GM12878 (cell line): ENCODE measurements around the gene LRRC7. TPM values are rescaled to one million over a fixed set of nuclear protein-coding genes. Genes with fewer than 3 reads are reported as not detected.
"Not testable (repeated sequence)": the region's sequence is repeated elsewhere in the genome, so short reads cannot be mapped to it uniquely, and the experiment has no call there.

Experiments
- ATAC-seq: fragments of 200-7000 bp; cut with Tn5 transposase; 3 replicates; pipeline ENCODE4 v1.9.1; 2020; ENCODE audit warnings: mild to moderate bottlenecking, moderate library complexity
- BruUV-seq: library from RNA; stranded (reverse); fragments of 400-500 nt; replicated peaks from 2 replicates; lab custom pipeline; 2021; lab: Mats Ljungman, UMichigan
- CTCF ChIA-PET: fragments of 300-600 bp; sonication (Branson Sonifier 250); formaldehyde crosslinking; extraction: SDS; loops from one replicate; lab custom pipeline; 2021; ENCODE audit warnings: inconsistent platforms; lab: Yijun Ruan, JAX
- POLR2A ChIA-PET: fragments of 350-600 bp; formaldehyde crosslinking; extraction: SDS; loops from one replicate; lab custom pipeline; 2021; ENCODE audit warnings: inconsistent platforms; lab: Charles Lee
- RAD21 ChIA-PET: fragments of 300-600 bp; sonication (Branson Sonifier 250); formaldehyde crosslinking; loops from one replicate; lab custom pipeline; 2023; ENCODE audit warnings: antibody characterized with exemption; ENCODE audit not compliant: unreplicated experiment; lab: Charles Lee
- SMC1A ChIA-PET: fragments of 300-600 bp; sonication (Branson Sonifier 250); formaldehyde crosslinking; loops from one replicate; lab custom pipeline; 2023; ENCODE audit not compliant: unreplicated experiment, uncharacterized antibody; lab: Charles Lee
- DNase-seq: peaks from one replicate; pipeline ENCODE4 v3.0.0-alpha.2; 2011; ENCODE audit warnings: low read depth, low spot score
- FAIRE-seq: peaks from 3 replicates; lab custom pipeline; 2011; peaks lifted over from hg19 to GRCh38; lab: Jason Lieb, UNC
- H2AFZ ChIP-seq: 2 replicates; pipeline ENCODE4 v1.6.0; 2011; ENCODE audit warnings: low read depth, low read length, control low read depth; ENCODE audit not compliant: control insufficient read depth
- H3K27ac ChIP-seq: 2 replicates; pipeline ENCODE4 v1.5.1; 2011; ENCODE audit warnings: control low read depth; ENCODE audit not compliant: control insufficient read depth, insufficient read depth
- H3K27me3 ChIP-seq, 2 experiments: replicated peaks in 1 of 2; 2 replicates each; pipeline versions ENCODE4 v1.6.0 to v1.6.1; 2011; ENCODE audit warnings: low read length in 1 of 2; ENCODE audit not compliant: control insufficient read depth in 2 of 2, insufficient read depth in 2 of 2
- H3K36me3 ChIP-seq, 2 experiments: 2 replicates each; pipeline ENCODE4 v1.5.1; 2011; ENCODE audit warnings: low read length in 1 of 2; ENCODE audit not compliant: control insufficient read depth in 2 of 2, insufficient read depth in 2 of 2
- H3K4me1 ChIP-seq: 2 replicates; pipeline ENCODE4 v1.6.1; 2011; ENCODE audit warnings: mild to moderate bottlenecking, low read length, moderate library complexity, mixed read lengths; ENCODE audit not compliant: control insufficient read depth, insufficient read depth
- H3K4me2 ChIP-seq: 2 replicates; pipeline ENCODE4 v1.6.0; 2011; ENCODE audit warnings: control low read depth; ENCODE audit not compliant: control insufficient read depth, insufficient read depth
- H3K4me3 ChIP-seq: fragments of 200-600 bp; sonication (generic); 2 replicates; pipeline ENCODE4 v1.5.1; 2016
- H3K79me2 ChIP-seq: 2 replicates; pipeline ENCODE4 v1.6.0; 2011; ENCODE audit warnings: low read length; ENCODE audit not compliant: control insufficient read depth, insufficient read depth
- H3K9ac ChIP-seq: 2 replicates; pipeline ENCODE4 v1.8.0; 2011; ENCODE audit warnings: low read length, control low read depth, mixed read lengths; ENCODE audit not compliant: control insufficient read depth, insufficient read depth
- H3K9me3 ChIP-seq: replicated peaks from 3 replicates; pipeline ENCODE4 v1.5.1; 2011; ENCODE audit warnings: mild to moderate bottlenecking, low read length; ENCODE audit not compliant: control insufficient read depth, insufficient read depth
- H4K20me1 ChIP-seq: 2 replicates; pipeline ENCODE4 v1.6.0; 2011; ENCODE audit not compliant: control insufficient read depth, insufficient read depth
- BHLHE40 ChIP-seq, 2 experiments: fragments of 450-650 bp in 1 of 2; IDR thresholded peaks; 2 replicates each; pipeline ENCODE4 v1.6.1; 2011 to 2017; ENCODE audit warnings: low read depth in 2 of 2, borderline replicate concordance in 1 of 2, improper control_type of control experiment in 1 of 2, low read length in 1 of 2, mild to moderate bottlenecking in 1 of 2
- FOXK2 ChIP-seq: fragments of 450-650 bp; IDR thresholded peaks from 2 replicates; pipeline ENCODE4 v1.6.1; 2017; ENCODE audit warnings: mild to moderate bottlenecking, moderate library complexity
- IKZF1 ChIP-seq: fragments of 450-650 bp; conservative IDR thresholded peaks from 2 replicates; pipeline ENCODE4 v1.6.1; 2017; ENCODE audit warnings: antibody characterized with exemption, mild to moderate bottlenecking
- IKZF2 ChIP-seq, 2 experiments: fragments of 450-650 bp; IDR thresholded peaks; 2 replicates each; pipeline ENCODE4 v1.6.1; 2017; ENCODE audit warnings: mild to moderate bottlenecking in 2 of 2, moderate library complexity in 2 of 2
- NBN ChIP-seq: fragments of 450-650 bp; IDR thresholded peaks from 2 replicates; pipeline ENCODE4 v1.6.1; 2016
- POLR2AphosphoS2 ChIP-seq: IDR thresholded peaks from 2 replicates; pipeline ENCODE4 v1.6.1; 2011; ENCODE audit warnings: low read depth, mild to moderate bottlenecking, low read length, improper control_type of control experiment, moderate library complexity
- RBBP5 ChIP-seq: fragments of 200-600 bp; sonication (generic); conservative IDR thresholded peaks from 2 replicates; pipeline ENCODE4 v1.6.1; 2016
- RCOR1 ChIP-seq: conservative IDR thresholded peaks from 2 replicates; pipeline ENCODE4 v1.6.1; 2012; ENCODE audit warnings: low read depth, low read length, improper control_type of control experiment
- SMAD5 ChIP-seq: IDR thresholded peaks from 2 replicates; pipeline ENCODE4 v1.6.1; 2016; ENCODE audit warnings: antibody characterized with exemption, low read depth
- SMC3 ChIP-seq: IDR thresholded peaks from 2 replicates; pipeline ENCODE4 v1.6.1; 2011; ENCODE audit warnings: low read length, improper control_type of control experiment, borderline replicate concordance
- SREBF1 ChIP-seq: IDR thresholded peaks from 2 replicates; pipeline ENCODE4 v1.6.1; 2012; ENCODE audit warnings: mild to moderate bottlenecking, low read length
- STAT1 ChIP-seq: fragments of 450-650 bp; conservative IDR thresholded peaks from 2 replicates; pipeline ENCODE4 v1.6.1; 2014; ENCODE audit warnings: antibody characterized with exemption, mild to moderate bottlenecking
- SUPT20H ChIP-seq: IDR thresholded peaks from 2 replicates; pipeline ENCODE4 v1.6.1; 2011; ENCODE audit warnings: low read depth, mild to moderate bottlenecking, low read length, moderate library complexity, borderline replicate concordance; ENCODE audit not compliant: control insufficient read depth
- TARDBP ChIP-seq: IDR thresholded peaks from 2 replicates; pipeline ENCODE4 v1.6.1; 2016; ENCODE audit warnings: borderline replicate concordance
- ZSCAN29 ChIP-seq: fragments of 450-650 bp; IDR thresholded peaks from 2 replicates; pipeline ENCODE4 v1.6.1; 2017; ENCODE audit warnings: mild to moderate bottlenecking, moderate library complexity
- WGBS: methylation state at CpG from one replicate; pipeline ENCODE4 v1.1.6; 2016; ENCODE audit warnings: low lambda C conversion rate; ENCODE audit not compliant: insufficient replicate concordance, insufficient coverage; ENCODE audit errors: missing lambda C conversion rate; 5-methylcytosine and 5-hydroxymethylcytosine counted together
- in situ Hi-C: fragments of 300-500 bp; cut with MboI; formaldehyde crosslinking; loops from 9 replicates; pipeline ENCODE4 v1.14.3; 2018; ENCODE audit warnings: mixed read lengths
- intact Hi-C: fragments of 100-400 bp; cut with micrococcal nuclease; formaldehyde crosslinking; loops from one replicate; pipeline ENCODE4 v1.14.2; 2022; ENCODE audit not compliant: unreplicated experiment
- polyA plus RNA-seq, 11 experiments: library from polyadenylated mRNA; depleted of rRNA in 4 of 11; unstranded in 6 of 11; stranded (reverse) in 5 of 11; fragments of >200 nt; fragmentation: Nextera tagmentation in 4 of 11; fragmentation: Illumina TruSeq in 1 of 11; extraction: Ambion mirVana in 4 of 11; extraction: Trizol in 1 of 11; gene quantifications; 1 replicate in 1 of 11; 2 replicates in 10 of 11; pipeline versions ENCODE4 v1.2.1 to v1.2.3, GENCODE V29; 2011 to 2016; ENCODE audit warnings: inconsistent platforms in 2 of 11, missing spikeins in 2 of 11, low read depth in 1 of 11
- total RNA-seq, 4 experiments: library from RNA; depleted of rRNA in 3 of 4; stranded (reverse); fragments of >200 nt in 3 of 4; fragmentation: Illumina TruSeq in 1 of 4; extraction: Trizol in 1 of 4; gene quantifications; 2 replicates each; pipeline versions ENCODE4 v1.2.1 to v1.2.3, GENCODE V29; 2013 to 2021
- TF ChIP-seq, protein P1 (sequence below): IDR thresholded peaks from 2 replicates; pipeline ENCODE4 v1.6.1; 2012; ENCODE audit warnings: low read depth, low read length, improper control_type of control experiment
- TF ChIP-seq, protein P2 (sequence below): IDR thresholded peaks from 2 replicates; pipeline ENCODE4 v1.6.1; 2011; ENCODE audit warnings: low read depth, mild to moderate bottlenecking, low read length, moderate library complexity, borderline replicate concordance; ENCODE audit errors: extremely low read depth
- TF ChIP-seq, protein P3 (sequence below): IDR thresholded peaks from 2 replicates; pipeline ENCODE4 v1.6.1; 2012; ENCODE audit warnings: low read depth, low read length, improper control_type of control experiment

Gene LRRC7
- total and polyA plus RNA-seq, 10 of the 15 experiments (the other 5 are each of a cell fraction or from before 2014, with no cell fraction given) = 0.05 to 1.4 (median 0.24) TPM; not detected in 5

DNA sequence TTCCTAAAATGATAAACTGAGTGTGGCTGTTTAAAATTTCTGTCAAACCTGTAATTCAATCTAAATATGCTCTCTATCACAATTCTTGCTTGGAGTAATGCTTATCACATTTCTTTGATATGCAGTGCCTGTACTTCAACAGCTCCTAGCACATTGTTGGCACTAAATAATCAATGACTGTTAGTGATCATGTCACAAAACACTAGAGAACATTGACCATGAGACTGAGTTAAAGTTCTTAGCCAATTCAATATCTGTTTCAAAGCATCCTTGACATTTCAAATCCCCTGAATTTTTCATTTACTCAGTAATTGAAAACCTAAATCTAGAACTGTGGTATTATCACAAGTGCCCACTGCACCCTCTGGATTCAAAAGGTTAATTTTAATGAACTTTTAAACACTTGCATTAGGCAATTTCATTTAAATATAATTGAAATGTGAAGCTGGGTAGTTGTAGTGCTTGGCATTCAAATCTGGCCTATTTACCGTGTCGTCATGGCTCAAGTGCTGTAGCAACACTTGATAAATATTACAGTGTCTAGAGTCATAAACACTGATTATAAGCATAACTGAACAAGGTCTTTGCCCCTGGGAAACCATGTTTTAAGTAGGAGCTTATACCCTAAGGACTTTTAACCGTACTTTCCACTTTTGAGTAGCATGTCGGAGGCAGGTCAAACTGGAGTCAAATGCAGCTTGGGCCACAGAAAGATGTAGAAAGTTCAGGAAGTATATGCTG, 143.6 kb downstream of the LRRC7 start:
- Histone ChIP-seq H3K9me3 (no peaks in the 10 kb centered on the region), H3K4me2 (no peak overlapping the region), H3K4me1 (no peaks in the 10 kb centered on the region), H2AFZ (no peak overlapping the region), H3K36me3 (no peaks in the 10 kb centered on the region), H4K20me1 (no peaks in the 10 kb centered on the region), H3K79me2 (no peaks in the 10 kb centered on the region), H3K9ac (no peak overlapping the region), H3K27me3 (no peaks in the 10 kb centered on the region), H3K27ac (no peak overlapping the region), H3K4me3 (no peak overlapping the region)
- in situ Hi-C loops = no loop called here
- WGBS = 31% methylated on average over 4 of the region's 4 CpGs
- ChIA-PET RAD21 (no interaction called here), SMC1A (no interaction called here), POLR2A (no interaction called here), CTCF (interaction anchor here (1.1 kb wide), 1 partner anchor 26 kb away, joined by 4 read pairs; no protein-coding TSS in a partner anchor)
- BruUV-seq = no TSS peak
- FAIRE-seq = no peak
- intact Hi-C loops = no loop called here
- TF ChIP-seq, protein P1, sequence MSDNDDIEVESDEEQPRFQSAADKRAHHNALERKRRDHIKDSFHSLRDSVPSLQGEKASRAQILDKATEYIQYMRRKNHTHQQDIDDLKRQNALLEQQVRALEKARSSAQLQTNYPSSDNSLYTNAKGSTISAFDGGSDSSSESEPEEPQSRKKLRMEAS = no peak
- no peak for TF ChIP-seq SUPT20H
- TF ChIP-seq NBN = no peak
- no peak for TF ChIP-seq IKZF1
- no peak for TF ChIP-seq SMC3
- no peak for TF ChIP-seq FOXK2
- no peak for TF ChIP-seq ZSCAN29
- no peak for TF ChIP-seq TARDBP
- no peak for TF ChIP-seq STAT1
- TF ChIP-seq RCOR1 = no peak
- TF ChIP-seq POLR2AphosphoS2 = no peak
- TF ChIP-seq, protein P2, sequence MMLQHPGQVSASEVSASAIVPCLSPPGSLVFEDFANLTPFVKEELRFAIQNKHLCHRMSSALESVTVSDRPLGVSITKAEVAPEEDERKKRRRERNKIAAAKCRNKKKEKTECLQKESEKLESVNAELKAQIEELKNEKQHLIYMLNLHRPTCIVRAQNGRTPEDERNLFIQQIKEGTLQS = no peak
- TF ChIP-seq IKZF2 (IDR thresholded peaks at IDR 0.05) = no peak
- no peak for TF ChIP-seq SREBF1
- TF ChIP-seq, protein P3, sequence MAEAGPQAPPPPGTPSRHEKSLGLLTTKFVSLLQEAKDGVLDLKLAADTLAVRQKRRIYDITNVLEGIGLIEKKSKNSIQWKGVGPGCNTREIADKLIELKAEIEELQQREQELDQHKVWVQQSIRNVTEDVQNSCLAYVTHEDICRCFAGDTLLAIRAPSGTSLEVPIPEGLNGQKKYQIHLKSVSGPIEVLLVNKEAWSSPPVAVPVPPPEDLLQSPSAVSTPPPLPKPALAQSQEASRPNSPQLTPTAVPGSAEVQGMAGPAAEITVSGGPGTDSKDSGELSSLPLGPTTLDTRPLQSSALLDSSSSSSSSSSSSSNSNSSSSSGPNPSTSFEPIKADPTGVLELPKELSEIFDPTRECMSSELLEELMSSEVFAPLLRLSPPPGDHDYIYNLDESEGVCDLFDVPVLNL = no peak
- TF ChIP-seq RBBP5 = no peak
- TF ChIP-seq SMAD5 = no peak
- no peak for TF ChIP-seq BHLHE40 (IDR thresholded peaks at IDR 0.05; ENCODE audit: borderline replicate concordance in 1 of 2, low read depth in 2 of 2, low read length in 1 of 2)
- no peak for DNase-seq
- ATAC-seq = no peak

DNA sequence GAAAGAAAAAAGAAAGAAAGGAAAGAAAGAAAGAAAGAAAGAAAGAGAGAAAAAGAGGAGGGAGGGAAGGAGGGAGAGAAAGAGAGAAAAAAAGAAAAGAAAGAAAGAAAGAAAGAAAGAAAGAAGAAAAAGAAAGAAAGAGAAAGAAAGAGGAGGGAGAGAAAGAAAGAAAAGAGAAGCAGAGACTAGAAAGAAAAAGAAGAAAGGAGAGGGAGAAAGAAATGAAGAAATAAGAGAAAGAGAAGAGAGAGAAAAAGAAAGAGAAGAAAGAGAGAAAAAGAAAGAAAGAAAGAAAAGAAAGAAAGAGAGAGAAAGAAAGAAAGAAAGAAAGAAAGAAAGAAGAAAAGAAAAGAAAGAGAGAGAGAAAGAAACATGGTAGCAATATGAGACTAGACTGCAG, 150.1 kb downstream of the LRRC7 start:
- in situ Hi-C loops, RAD21 ChIA-PET, BruUV-seq, H3K36me3 ChIP-seq, H2AFZ ChIP-seq, H3K9ac ChIP-seq, H3K79me2 ChIP-seq, H3K4me2 ChIP-seq, H3K27ac ChIP-seq, H3K9me3 ChIP-seq, H3K4me1 ChIP-seq, H3K4me3 ChIP-seq, ATAC-seq, FAIRE-seq, SMC1A ChIA-PET, DNase-seq, H3K27me3 ChIP-seq, H4K20me1 ChIP-seq, intact Hi-C loops: not testable (repeated sequence)
- CTCF ChIA-PET = interaction anchor here (0.7 to 0.9 kb wide), 2 partner anchors 19 to 97 kb away, joined by 3 to 4 read pairs; no protein-coding TSS in a partner anchor
- POLR2A ChIA-PET = interaction anchor here (0.6 kb wide), 1 partner anchor 260 kb away, joined by 3 read pairs; no protein-coding TSS in a partner anchor
